Lung microvascular endothelial cell (primary cell): ENCODE measurements around the gene ST8SIA4. TPM values are rescaled to one million over a fixed set of nuclear protein-coding genes. Genes with fewer than 3 reads are reported as not detected.

Source experiments
- DNase-seq, 2 donors: peaks; one replicate each; pipeline versions ENCODE4 v3.0.0 to v3.0.0-alpha.2; 2010; ENCODE audit warnings: low read depth in 2 of 2
- total RNA-seq: library from RNA; depleted of rRNA; stranded (reverse); fragments of >200 nt; gene quantifications from 2 replicates; pipeline ENCODE4 v1.2.1, GENCODE V29; 2014

Gene ST8SIA4, protein sequence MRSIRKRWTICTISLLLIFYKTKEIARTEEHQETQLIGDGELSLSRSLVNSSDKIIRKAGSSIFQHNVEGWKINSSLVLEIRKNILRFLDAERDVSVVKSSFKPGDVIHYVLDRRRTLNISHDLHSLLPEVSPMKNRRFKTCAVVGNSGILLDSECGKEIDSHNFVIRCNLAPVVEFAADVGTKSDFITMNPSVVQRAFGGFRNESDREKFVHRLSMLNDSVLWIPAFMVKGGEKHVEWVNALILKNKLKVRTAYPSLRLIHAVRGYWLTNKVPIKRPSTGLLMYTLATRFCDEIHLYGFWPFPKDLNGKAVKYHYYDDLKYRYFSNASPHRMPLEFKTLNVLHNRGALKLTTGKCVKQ
- total RNA-seq = 3.0 and 6.5 TPM in 2 replicates

DNA sequence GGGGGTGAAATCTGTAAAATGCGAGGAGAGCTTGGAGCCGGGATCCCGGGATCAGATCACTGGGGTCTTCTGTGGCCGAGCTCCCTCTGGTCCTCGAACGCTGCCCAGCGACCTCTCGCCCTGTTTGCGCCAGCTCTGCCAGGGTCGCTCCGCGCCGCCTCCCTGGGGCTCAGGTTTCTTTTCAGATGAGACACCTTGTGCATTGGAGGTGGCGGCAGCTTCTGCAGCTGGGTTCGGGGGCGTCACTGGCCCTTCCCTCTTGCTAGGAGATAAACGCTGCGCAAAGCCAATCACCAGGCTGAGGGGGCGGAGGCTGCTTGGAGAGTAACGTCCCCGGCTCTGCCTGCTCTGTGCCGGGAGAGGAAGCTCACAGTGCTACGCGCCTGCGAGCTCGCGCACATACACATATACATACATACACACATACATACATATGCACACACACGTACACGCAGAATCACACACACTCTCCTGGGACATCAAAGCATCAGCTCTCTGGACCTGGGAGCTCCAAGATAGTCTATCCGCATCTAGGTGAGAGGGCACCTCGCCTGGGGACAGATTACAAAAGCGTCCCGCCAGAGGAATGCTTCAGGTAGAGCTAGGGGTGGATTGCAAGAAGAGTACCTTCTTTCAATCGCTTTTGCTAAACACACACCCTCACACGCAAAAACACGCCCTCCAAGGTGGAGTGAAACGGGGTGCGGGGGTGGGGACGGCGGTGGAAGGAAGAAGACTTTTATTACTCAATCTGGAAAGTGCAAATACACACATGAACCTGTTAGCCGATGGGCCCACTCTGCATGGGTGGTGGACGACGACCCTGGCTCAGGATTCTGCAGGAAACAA lies at the start of gene ST8SIA4:
ST8SIA4 (minus strand) TSS at position 244 of the 849 bp plus-strand sequence. CDS start 327 bp downstream, outside the sequence.
- peak; percentile 76 to 82 for DNase-seq

DNA sequence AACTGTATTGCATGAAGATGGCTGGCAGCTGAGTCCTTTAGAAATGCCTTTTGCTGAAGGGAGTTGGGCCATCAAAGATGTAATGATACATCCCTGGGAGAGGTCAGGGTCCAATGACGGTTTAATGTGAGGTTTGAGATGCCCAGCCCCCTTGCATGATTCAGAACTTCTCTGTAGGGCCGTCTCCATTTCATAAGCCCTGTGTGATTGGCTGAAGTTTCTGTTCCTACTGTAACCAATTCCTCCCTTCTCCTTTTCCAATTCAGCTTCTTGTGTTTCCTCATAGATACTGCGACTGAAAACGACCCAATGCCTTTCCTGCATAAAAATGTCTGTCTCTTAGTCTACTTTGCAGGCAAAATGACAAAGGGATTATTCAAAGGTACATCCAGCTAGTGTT lies 47.9 kb upstream of the ST8SIA4 start:
- no peak for DNase-seq

DNA sequence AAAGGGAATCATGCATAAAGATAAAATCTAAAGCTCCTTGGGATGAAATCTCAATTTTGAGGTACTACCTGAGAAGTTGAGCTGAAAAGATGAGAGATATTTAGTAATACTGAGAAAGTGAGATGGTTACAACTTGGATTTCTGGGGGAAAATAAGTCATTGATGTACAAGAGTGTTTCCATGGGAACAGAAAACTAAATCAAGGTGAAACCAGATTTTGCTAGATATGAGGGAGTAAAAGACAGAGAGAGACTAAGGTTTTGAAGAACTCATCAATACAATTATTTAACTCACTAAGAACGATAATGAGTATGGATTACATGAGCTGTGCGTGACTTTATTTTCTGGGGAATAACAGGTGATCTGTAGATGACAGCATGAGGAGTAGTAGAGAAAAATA lies 10.2 kb upstream of the ST8SIA4 start:
- DNase-seq = no peak

DNA sequence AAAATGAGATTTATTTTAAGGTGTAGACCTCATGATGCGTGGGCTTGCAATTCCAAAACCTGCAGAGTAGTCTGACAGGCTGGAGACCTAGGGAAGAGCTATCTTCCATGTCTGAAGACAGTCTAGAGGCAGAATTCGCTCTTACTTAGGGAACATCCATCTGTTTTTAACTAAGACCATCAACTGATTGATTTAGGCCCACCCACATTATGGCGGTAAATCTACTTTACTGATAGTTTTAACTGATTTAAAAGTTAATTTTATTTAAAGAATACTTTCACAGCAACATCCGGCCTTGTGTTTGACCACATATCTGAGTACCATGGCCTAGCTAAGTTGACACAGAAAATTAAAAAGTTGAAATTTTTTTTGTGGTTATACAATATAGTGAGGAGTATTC lies 6.0 kb upstream of the ST8SIA4 start:
- no peak for DNase-seq

DNA sequence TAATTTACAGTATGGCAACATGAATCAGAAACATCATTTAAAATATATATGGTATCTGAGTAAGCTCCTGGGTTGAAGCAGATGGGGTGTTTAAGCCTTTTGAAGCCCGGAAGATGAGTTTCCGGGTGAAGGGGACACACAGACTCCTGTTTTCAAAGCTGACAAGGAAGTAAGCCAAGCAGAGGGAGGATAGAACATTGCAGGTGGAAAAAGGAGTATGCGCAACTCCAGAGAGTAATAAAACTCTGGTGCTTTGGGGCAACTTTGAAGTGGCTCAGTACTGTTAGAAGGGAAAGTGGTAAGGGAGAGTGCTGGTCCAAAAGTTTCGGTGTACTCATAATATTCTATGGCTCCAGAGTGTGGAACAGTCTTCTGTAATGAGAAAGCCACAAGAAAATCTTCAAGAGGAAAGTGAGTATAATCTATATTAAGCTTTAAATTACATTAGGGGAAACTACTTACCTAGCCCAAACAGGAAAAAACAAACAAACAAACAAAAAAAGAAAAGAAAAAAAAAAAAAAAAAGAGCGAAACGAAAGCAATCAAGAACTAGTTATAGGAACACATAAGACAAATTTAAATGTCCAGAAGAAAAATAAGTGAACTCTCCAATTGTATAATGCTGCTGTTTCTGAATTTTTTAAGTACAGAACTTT lies 2.3 kb upstream of the ST8SIA4 start:
- no peak for DNase-seq

DNA sequence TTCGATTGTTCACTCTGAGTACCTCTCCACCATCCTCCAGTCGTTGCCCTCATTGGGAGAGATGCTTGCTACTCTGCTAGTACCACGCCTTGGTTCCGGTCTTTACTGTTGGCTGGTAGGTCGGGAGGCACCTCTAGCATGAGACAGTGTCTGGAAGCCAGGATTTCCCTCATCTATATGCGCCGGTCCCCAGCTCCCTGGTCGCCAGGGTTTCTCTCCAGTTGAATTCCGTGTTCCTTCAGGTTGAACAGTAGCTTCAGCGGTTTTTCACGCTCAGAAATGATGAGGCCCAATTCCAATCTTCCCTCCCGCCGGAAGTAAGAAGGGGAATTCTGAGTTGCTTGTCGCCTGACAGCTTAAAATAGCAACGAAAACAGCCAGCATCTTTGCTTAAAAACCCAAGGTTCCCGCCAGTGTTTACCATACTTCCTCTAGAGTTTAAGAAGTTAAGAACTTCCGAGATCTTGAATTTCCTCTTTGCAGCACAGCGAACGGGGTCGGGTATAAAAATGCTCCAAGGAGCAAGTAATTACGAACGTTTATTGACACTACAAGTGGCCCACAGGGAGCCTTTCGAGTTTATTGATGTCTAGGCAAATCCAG lies 1.3 kb upstream of the ST8SIA4 start:
- DNase-seq = no peak

DNA sequence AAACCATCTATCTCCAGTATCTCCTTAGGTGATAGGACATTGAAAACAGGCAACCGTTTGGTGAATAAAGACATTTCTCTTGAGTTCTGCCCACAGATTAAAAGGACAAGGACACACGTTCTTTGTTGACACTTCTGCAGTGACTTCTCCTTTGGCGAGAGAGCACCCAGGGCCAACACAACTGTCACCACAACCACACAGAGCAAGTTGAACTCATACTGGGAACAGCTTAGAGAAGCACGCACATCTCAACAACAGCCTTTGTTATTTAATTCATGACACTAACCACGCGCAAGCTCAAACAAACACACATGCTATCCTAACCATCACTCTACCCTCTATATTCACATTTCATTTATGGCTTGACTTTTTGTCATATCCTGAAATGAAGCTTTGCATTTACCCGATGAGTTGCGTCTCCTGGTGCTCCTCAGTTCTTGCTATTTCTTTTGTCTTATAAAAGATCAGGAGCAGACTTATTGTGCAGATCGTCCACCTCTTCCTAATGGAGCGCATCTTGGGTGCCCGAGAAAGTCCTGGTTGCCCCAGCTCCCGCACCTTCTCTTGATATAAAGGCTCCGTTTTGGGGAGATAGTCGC lies 543 bp downstream of the ST8SIA4 start:
- peak; percentile 19 to 49 for DNase-seq

DNA sequence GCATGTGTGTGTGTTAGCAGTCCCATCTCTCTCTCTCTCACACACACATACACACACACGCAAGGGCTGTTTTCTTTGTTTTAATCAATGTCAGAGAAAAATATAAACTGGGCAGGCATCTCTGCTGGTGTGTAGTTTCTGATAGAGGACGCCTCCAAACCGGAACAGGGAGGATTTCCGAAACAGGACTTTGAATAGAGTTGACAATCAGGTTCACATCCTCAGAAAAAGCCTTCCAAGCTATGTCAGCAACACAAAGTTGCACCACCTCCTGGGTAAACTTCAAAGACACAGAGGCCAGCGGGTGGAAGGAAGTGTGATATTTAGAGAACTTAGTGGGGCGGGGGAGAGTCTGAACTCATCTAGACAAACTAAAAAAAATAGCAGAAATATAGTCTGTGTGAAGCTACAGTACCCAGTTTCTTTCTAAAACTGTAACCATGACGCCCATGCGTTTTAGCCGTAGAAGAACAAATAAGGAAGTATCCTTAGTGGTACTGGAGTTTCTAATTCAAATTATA lies 1.2 kb downstream of the ST8SIA4 start:
- peak; percentile 78 to 88 for DNase-seq

DNA sequence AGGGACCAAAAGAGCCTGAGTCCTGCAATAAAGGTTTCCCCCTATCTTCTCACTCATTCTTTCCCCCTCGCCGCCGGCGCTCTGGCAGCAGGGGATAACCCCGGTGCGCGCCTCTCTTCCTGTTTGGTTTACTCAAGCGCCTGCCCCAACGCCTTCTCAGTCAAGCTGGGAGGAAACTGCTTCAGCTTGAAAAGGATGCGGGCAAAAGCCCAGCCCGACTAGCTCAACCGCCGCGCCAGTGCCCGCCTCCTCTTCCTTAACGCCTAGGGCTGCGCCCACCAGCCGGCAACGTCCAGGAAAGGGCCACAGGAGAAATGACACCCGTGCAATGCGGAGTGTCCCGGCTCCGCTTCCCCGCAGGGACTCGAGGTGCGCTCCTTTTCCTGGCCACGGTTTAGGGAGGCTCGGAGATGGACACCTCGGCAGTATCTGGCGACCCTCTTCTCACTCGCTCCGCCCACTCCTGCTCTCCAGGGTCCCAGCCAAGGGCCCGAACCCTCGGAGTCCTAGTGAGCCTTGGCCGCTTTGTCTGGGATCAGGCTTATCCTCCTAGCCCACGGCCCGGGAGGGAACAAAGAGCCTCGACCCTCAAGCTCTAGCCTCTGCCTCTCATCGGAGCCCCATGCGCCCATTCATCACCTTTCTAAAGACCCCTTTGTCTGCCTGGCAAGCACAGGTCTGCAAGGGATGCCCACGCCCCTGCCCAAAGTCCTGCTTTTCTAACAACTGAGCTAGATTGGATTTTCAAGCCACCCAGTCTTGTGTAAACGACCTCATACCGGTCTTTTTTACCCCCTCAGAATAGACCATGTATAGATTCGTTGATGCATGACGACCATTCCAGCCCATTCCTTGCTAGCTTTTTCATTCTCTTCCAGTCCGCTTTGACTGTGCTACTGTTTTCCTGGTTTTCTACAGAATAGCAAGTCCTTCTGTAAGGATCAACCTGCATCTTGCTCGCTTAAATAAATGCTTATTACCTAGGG lies 2.0 kb downstream of the ST8SIA4 start:
- peak; percentile 41 to 84 for DNase-seq

DNA sequence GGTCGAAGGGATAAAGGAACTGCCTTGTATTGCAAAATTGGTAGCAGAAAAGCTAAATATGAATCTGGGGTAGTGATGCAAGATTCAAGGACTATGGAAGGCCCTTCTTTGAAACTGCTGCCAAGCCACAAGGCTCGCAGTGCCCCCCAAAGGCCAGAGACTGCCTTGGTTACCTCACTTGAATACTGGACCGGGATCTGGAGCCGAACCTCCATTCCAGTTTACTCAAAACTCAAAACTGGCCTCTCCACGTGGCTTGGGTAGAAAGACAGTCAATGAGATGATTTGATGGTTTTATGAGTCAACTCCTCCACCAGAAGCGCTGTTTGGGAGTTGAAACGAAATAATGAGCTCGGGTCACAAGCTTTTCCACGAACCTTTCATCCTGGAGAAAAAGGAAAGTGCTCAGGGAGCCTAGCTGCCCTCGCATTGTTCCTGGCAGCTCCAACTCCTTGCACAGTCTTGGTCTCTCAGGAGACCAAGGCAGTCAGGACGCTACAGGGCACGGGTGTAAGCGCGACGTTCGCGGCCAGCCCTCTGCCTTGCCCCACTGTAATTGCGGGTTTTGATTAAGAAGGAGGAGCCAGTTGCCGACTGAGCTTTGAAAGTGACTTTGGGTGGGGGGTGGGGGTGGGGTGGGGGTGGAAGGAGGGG lies 2.8 kb downstream of the ST8SIA4 start:
- peak; percentile 66 to 68 for DNase-seq

DNA sequence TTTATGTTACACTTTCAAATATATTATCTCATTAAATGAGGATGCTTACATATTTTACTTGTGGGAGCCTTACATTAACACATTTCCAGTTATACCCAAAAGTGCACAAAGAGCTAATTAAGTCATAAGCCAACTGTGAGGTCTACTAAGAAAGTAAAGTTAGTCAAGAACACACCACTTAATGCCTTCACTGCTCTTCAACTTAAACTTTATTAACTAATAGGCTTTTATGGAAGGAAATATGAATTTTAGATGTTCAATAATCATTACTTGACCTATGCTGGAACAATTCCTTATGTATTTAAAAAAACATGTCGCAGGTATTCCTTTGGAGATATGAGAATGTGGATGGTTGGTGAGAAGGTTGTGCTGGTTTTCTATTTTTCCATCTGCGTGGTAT lies 3.4 kb downstream of the ST8SIA4 start:
- no peak for DNase-seq

DNA sequence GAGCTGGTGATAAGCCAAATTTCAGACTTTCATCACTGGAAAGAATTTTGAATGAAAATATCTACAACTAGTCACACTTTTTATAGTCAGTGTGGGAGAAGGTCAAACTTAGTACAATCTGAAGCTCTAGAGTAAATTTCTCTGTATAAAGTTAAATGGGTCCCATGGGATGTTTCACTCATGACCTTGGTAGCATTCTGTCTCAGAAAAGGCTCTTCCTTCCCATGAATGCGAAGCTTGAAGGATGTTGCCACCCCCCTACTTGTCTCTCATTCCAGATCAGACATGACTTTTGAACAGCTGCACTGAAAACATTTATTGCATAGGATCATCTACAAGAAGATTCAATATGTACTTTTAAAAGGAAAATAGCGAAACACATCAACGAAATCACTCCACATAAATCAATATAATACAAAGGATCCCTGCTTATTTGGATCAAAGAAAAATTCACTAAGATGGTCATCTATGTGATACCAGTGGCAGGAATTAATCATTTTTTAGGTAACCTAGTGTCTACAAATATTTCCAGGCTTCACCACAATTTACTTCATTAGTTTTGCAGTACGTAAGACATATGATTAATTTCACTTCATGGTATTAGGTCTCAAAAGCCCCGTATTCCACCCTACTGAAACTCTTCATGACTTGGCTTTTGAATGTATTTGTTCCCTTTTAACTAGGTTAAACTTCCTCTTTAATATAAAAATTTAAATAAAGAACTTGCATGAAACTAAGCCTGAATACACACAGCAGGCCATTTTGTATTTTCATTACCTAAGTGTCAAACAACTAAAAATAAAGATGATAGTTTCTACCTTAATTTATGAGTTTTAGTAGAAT lies 4.4 kb downstream of the ST8SIA4 start:
- DNase-seq = no peak

DNA sequence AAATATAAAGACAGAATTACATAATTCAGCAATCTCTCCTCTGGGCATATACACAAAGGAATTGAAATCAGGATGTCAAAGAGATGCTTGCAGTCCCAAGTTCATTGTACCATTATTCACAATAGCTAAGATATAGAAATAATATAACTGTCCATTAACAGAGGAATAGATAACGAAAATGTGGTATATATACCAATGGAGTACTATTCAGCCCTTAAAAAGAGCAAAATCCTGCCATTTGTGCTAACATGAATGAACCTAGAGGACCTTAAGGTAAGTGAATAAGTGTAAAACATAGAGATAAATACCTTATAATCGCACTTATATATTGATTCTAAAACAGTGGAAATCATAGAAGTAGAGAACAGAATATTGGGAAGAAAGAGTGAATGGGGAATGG lies 7.0 kb downstream of the ST8SIA4 start:
- DNase-seq = no peak

DNA sequence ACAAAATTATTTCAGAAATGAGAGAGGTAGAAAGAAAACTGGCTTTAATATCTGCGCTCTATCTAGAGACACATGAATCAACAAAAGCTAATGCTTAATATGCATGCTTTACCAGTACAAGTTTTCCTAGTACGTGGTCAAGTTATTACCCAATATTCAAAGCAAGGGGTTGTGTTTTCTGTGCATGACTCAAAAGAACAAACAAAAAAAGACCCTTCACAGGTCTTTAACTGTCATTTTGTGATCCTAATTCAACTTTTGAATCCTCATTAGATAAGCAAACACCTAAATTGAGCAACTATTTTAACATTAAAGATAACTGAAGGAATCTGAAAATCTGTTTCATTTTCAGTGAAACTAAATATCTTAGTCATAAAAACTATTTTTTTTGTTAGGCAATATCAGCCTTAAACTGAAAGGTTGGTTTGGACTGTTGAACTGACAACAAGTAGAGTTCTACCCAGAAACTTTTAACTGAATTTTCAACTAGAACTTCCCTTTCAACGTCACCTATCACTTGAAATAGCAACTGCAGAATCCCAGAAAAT lies 12.5 kb downstream of the ST8SIA4 start:
- DNase-seq = peak in 1 of 2 donors; percentile 4

DNA sequence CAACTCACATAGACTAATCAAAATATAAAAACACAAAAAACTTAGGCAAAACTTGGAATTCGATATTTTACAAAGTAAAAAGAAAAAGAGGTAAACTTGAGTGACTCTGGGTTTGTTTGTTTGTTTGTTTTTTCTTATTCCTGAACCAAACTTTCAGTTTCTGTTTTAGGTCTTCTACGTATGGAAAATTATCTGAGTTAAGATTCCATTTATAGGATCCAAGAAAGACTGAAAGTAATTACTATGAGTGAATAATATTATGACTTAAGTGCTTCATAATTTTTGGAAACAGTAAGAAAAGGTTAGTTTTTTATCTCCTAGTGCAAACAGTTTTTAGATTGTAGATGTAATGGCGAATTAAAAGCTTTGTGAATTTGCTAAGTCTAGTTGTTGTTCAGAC lies 13.2 kb downstream of the ST8SIA4 start:
- peak in 1 of 2 donors; percentile 4 for DNase-seq

DNA sequence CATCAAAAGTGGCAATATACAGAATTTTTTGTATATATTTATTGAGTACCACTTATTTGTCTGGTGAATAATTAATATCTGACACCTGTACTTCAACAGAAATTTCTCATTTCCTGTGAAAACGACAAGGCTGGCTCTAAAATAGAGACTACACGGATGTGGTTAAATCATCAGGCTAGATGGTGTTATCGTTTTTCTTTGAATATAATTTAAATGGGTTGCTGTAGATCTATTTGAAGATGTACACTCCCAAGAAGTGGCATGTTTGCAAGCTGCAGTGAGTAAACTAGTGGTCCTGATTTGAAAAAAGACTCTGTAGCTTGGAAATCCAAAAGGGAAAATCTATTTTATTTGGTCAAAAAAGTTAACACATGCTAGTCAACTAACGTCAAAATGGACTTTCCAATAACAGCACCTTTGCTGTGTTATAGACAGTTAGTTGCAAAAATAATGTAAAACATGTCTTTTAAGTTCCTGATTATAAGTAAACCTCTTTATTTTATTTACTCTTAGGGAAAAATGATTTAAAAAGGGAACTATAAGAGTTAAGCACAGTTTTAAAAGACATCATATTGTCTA lies 13.8 kb downstream of the ST8SIA4 start:
- peak in 1 of 2 donors; percentile 6 for DNase-seq

DNA sequence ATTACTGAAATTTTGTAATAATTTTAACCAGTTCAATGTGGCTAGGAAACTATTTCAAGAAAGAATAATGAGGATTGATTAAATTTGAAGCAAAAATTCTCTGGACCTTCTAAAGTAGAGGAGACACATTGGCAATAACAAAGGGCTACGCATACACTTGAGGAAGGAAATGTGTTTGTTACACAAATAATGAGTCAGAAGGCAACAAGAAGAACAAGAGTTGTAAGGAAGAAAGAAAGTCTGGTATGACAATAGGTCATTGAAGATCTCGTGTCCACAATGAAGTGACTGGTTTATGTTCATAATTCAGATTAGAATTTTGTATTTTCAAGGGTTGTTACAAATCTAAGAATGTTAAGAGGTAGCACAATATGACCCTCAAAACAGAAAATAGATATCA lies 25.8 kb downstream of the ST8SIA4 start:
- peak; percentile 12 to 82 for DNase-seq
